MCF 10A (cell line): Measurements from ENCODE around the gene TBRG1. TPM values are rescaled to one million over a fixed set of nuclear protein-coding genes. Genes with fewer than 3 reads are reported as not detected.

Source experiments
- BruUV-seq: library from RNA; stranded (reverse); fragments of 400-500 nt; replicated peaks from 2 replicates; lab custom pipeline; 2021; lab: Mats Ljungman, UMichigan
- CTCF ChIA-PET: fragments of 300-600 bp; sonication (Branson Sonifier 250); formaldehyde crosslinking; extraction: SDS; loops from one replicate; lab custom pipeline; 2021; ENCODE audit warnings: antibody characterized with exemption, inconsistent platforms; lab: Yijun Ruan, JAX
- POLR2A ChIA-PET: fragments of 300-600, 350-650 bp; sonication (Branson Sonifier 250); formaldehyde crosslinking; extraction: SDS; loops from one replicate; lab custom pipeline; 2020; ENCODE audit warnings: antibody characterized with exemption, inconsistent platforms; lab: Yijun Ruan, JAX
- DNase-seq: peaks from one replicate; pipeline ENCODE4 v3.0.0-alpha.2; 2018; ENCODE audit not compliant: unreplicated experiment
- H3K27ac Mint-ChIP-seq: one replicate; pipeline ENCODE4 v1.8.0; 2022; ENCODE audit warnings: mild to moderate bottlenecking, low read depth, mixed read lengths; ENCODE audit not compliant: unreplicated experiment
- H3K27me3 Mint-ChIP-seq: one replicate; pipeline ENCODE4 v1.8.0; 2022; ENCODE audit warnings: mixed read lengths; ENCODE audit not compliant: insufficient read depth, unreplicated experiment
- H3K36me3 Mint-ChIP-seq: one replicate; pipeline ENCODE4 v1.8.0; 2022; ENCODE audit warnings: mild to moderate bottlenecking, moderate library complexity, mixed read lengths; ENCODE audit not compliant: insufficient read depth, unreplicated experiment
- H3K4me1 Mint-ChIP-seq: one replicate; pipeline ENCODE4 v1.8.0; 2022; ENCODE audit warnings: mixed read lengths; ENCODE audit not compliant: insufficient read depth, unreplicated experiment
- H3K4me3 Mint-ChIP-seq: one replicate; pipeline ENCODE4 v1.8.0; 2022; ENCODE audit warnings: mild to moderate bottlenecking, moderate library complexity, mixed read lengths; ENCODE audit not compliant: unreplicated experiment
- H3K9me3 Mint-ChIP-seq: one replicate; pipeline ENCODE4 v1.8.0; 2022; ENCODE audit warnings: mixed read lengths; ENCODE audit not compliant: unreplicated experiment
- intact Hi-C: fragments of 100-400 bp; cut with micrococcal nuclease; formaldehyde crosslinking; loops from 2 replicates; pipeline ENCODE4 v1.14.1; 2022
- total RNA-seq: library from RNA; stranded (reverse); gene quantifications from 2 replicates; pipeline ENCODE4 v1.2.3, GENCODE V29; 2022
- TF ChIP-seq, protein P1 (sequence below): fragments of 200-600 bp; IDR thresholded peaks from one replicate; pipeline ENCODE4 v1.8.0; 2022; ENCODE audit warnings: antibody characterized with exemption, mild to moderate bottlenecking; ENCODE audit not compliant: unreplicated experiment

Gene TBRG1
- total RNA-seq, 1 experiment from 2014 or later, result 54.0 TPM

DNA sequence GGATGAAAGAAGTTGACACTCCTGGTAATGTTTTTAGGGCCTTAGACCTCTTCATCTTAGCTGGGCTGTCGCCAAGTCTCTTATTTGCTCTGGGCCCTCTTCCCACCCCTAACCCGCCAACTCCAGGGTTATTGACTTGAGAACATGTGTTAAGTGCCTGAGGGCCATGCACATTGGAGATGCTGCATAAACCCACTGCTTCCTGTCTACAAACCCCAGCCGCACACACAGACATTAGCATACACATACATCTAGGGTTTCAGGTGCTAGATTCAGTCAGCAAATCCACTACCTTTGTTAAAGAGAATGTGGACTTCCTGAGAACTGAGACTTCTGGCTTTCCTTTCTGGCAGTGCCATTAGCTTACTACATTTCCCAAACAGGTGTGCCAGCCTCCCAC is 10.6 kb upstream of the TBRG1 start:
- no peak for DNase-seq
- Mint-ChIP-seq H3K27ac (no peak overlapping the region), H3K27me3 (peaks cover 19% of the 10 kb centered on the region), H3K9me3 (no peaks in the 10 kb centered on the region), H3K4me1 (no peaks in the 10 kb centered on the region), H3K36me3 (no peaks in the 10 kb centered on the region), H3K4me3 (no peak overlapping the region)
- intact Hi-C loops, result no loop called here
- no TSS peak for BruUV-seq
- POLR2A ChIA-PET, result interaction anchor here (1.4 kb wide), 1 partner anchor 10 kb away, joined by 3 read pairs; the partner anchor contains the start of gene TBRG1
- TF ChIP-seq, protein P1, sequence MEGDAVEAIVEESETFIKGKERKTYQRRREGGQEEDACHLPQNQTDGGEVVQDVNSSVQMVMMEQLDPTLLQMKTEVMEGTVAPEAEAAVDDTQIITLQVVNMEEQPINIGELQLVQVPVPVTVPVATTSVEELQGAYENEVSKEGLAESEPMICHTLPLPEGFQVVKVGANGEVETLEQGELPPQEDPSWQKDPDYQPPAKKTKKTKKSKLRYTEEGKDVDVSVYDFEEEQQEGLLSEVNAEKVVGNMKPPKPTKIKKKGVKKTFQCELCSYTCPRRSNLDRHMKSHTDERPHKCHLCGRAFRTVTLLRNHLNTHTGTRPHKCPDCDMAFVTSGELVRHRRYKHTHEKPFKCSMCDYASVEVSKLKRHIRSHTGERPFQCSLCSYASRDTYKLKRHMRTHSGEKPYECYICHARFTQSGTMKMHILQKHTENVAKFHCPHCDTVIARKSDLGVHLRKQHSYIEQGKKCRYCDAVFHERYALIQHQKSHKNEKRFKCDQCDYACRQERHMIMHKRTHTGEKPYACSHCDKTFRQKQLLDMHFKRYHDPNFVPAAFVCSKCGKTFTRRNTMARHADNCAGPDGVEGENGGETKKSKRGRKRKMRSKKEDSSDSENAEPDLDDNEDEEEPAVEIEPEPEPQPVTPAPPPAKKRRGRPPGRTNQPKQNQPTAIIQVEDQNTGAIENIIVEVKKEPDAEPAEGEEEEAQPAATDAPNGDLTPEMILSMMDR, result no peak
- CTCF ChIA-PET, result interaction anchor here (0.6 to 0.9 kb wide), 3 partner anchors 33 to 1207 kb away, joined by 3 to 4 read pairs (median 3); no protein-coding TSS in a partner anchor

DNA sequence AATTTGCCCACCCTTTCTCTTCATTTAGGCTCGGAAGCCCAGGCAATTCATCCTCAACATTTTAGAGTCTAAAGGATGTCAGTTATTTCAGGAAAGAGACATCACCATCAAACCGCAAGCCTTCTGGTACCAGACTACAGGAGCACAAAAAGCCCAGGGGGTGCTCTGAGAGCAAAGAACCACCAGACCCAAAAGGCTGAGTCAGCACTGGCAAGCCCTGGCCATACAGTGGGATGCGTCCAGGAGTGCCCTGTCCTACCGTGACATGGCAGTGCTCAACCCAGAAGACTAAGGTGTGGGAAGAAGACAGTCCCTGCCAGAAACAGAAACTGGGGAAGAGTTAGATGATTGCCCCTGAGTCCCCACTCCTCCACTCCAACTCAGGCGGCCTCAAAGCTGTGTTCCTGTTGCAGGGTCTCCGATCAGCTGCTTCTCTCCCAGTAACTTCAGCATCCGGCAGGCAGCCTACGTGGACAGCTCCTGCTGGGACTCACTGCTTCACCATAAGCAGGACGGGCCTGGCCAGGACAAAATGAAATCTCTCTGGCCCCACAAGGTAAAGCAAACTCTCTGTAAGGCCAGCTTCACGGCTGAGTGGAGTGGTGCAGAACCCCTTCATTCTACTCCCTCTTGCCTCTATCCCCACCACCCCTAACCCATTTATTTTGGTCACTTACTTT is 10.0 kb upstream of the TBRG1 start:
- Mint-ChIP-seq H3K27me3 (peaks cover 19% of the 10 kb centered on the region), H3K4me3 (no peak overlapping the region), H3K4me1 (no peaks in the 10 kb centered on the region), H3K27ac (no peak overlapping the region), H3K36me3 (no peaks in the 10 kb centered on the region), H3K9me3 (no peaks in the 10 kb centered on the region)
- TF ChIP-seq, protein P1, result no peak
- no peak for DNase-seq
- intact Hi-C loops, result no loop called here
- CTCF ChIA-PET, result interaction anchor here (0.6 to 1.0 kb wide), 2 partner anchors 529 to 1206 kb away, joined by 3 read pairs; no protein-coding TSS in a partner anchor
- no TSS peak for BruUV-seq
- POLR2A ChIA-PET, result interaction anchor here (1.4 kb wide), 1 partner anchor 10 kb away, joined by 3 read pairs; the partner anchor contains the start of gene TBRG1

DNA sequence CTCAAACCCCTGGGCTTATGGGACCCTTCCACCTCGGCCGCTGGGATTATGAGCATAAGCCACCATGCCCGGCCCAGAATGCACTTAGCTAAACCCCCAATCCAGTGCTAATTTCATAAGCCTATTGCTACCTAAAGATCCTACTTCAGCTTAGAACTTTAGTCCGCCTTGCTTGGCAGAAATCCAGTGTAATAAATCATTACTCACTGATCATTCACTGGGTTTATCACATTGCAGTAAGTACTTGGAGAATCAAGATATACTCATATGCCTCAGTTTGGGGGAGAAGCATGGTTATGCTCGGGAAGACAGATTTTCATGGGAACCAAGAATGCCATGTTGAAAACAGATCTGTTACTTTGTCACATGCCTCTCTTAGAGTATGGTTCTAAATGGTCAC is 3.8 kb upstream of the TBRG1 start:
- no peaks in the 10 kb centered on the region for H3K36me3 Mint-ChIP-seq
- intact Hi-C loops, result no loop called here
- no TSS peak for BruUV-seq
- DNase-seq, result no peak
- CTCF ChIA-PET, result interaction anchor here (1.6 kb wide), 1 partner anchor 203 kb away, joined by 4 read pairs; no protein-coding TSS in a partner anchor
- H3K4me3 Mint-ChIP-seq, result no peak overlapping the region
- H3K4me1 Mint-ChIP-seq, result peaks cover 5% of the 10 kb centered on the region
- H3K27ac Mint-ChIP-seq, result no peak overlapping the region
- TF ChIP-seq, protein P1, result no peak
- peaks cover 20% of the 10 kb centered on the region for H3K27me3 Mint-ChIP-seq
- POLR2A ChIA-PET, result no interaction called here
- H3K9me3 Mint-ChIP-seq, result no peaks in the 10 kb centered on the region

DNA sequence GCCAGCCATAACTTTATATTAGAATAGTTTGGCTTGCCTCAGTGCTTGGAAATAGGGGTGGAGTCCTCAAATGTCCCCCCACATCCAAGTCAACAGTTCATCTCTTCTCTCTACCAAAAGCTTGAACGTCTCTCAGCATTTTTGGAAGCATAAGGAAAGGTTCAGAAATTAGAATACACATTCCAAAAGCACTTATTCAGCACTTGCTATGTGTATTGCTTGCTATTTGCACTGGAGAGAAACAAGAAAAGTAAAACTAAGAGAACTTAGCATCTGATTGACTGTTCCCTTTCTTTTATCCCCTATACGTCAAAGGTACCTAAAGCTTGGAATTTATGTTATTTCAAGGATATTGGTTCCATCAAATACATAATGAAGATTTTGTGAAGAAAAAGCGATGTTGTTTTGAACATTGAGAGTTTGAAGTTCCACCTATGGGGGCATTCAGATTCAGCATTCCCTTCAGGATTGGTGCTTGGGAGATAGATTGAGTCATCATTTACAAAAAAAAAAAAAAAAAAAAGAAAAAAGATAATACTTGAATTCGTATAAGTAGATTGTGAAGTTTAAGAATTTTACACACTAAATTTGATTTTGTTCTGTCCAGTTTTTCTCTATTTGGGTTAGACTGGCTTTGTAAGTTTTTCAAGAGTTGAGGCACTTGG is 1.3 kb downstream of the TBRG1 start:
- H3K4me1 Mint-ChIP-seq, result peaks cover 17% of the 10 kb centered on the region
- peak overlapping the region; percentile 95 for H3K4me3 Mint-ChIP-seq
- no peaks in the 10 kb centered on the region for H3K9me3 Mint-ChIP-seq
- DNase-seq, result no peak
- ChIA-PET POLR2A (interaction anchor here (0.7 to 3.2 kb wide), 11 partner anchors 8 to 968 kb away, joined by 3 to 19 read pairs (median 4); partner anchors contain the start of genes MSANTD2 and VWA5A), CTCF (interaction anchor here (0.6 to 4.7 kb wide), 14 partner anchors 9 to 1416 kb away, joined by 3 to 38 read pairs (median 4); no protein-coding TSS in a partner anchor)
- intact Hi-C loops, result no loop called here
- BruUV-seq, result no TSS peak
- peak overlapping the region; percentile 99 for H3K27ac Mint-ChIP-seq
- peaks cover 36% of the 10 kb centered on the region for H3K36me3 Mint-ChIP-seq
- TF ChIP-seq, protein P1, result no peak
- peaks cover 14% of the 10 kb centered on the region for H3K27me3 Mint-ChIP-seq
